H9 (cell line): ENCODE data around the gene TBC1D7. TPM values are rescaled to one million over a fixed set of nuclear protein-coding genes. Genes with fewer than 3 reads are reported as not detected.

ENCODE experiments used
- DNase-seq: peaks from one replicate; pipeline ENCODE4 v3.0.0-alpha.2; 2017
- H2AFZ ChIP-seq: one replicate; pipeline ENCODE4 v1.6.1; 2013; ENCODE audit warnings: mild to moderate bottlenecking, low read length, control low read depth, moderate library complexity
- H2AK5ac ChIP-seq: 2 replicates; pipeline ENCODE4 v1.6.1; 2013; ENCODE audit warnings: low read length, control low read depth, mixed read lengths; ENCODE audit not compliant: insufficient read length
- H2BK120ac ChIP-seq: one replicate; pipeline ENCODE4 v1.6.1; 2013; ENCODE audit warnings: low read depth, mild to moderate bottlenecking, low read length, control low read depth, inconsistent platforms; ENCODE audit not compliant: poor library complexity, severe bottlenecking
- H2BK12ac ChIP-seq: 2 replicates; pipeline ENCODE4 v1.6.1; 2013; ENCODE audit warnings: low read length, control low read depth, mixed read lengths, low read depth; ENCODE audit not compliant: insufficient read length
- H2BK15ac ChIP-seq: 2 replicates; pipeline ENCODE4 v1.6.1; 2013; ENCODE audit warnings: low read depth, low read length, control low read depth
- H2BK20ac ChIP-seq: one replicate; pipeline ENCODE4 v1.6.1; 2013; ENCODE audit warnings: low read depth, mild to moderate bottlenecking, low read length, control low read depth, inconsistent platforms; ENCODE audit not compliant: poor library complexity, severe bottlenecking
- H2BK5ac ChIP-seq: 2 replicates; pipeline ENCODE4 v1.6.1; 2013; ENCODE audit warnings: low read length, control low read depth, mixed read lengths; ENCODE audit not compliant: insufficient read length
- H3K14ac ChIP-seq: 2 replicates; pipeline ENCODE4 v1.6.1; 2013; ENCODE audit warnings: low read length, control low read depth; ENCODE audit not compliant: insufficient read depth
- H3K18ac ChIP-seq: 2 replicates; pipeline ENCODE4 v1.6.1; 2013; ENCODE audit warnings: low read depth, mild to moderate bottlenecking, mixed read lengths, low read length, control low read depth; ENCODE audit not compliant: insufficient read length
- H3K23ac ChIP-seq: 2 replicates; pipeline ENCODE4 v1.6.1; 2013; ENCODE audit warnings: low read length, control low read depth, mixed read lengths, low read depth; ENCODE audit not compliant: insufficient read length
- H3K23me2 ChIP-seq: 2 replicates; pipeline ENCODE4 v1.6.1; 2013; ENCODE audit warnings: low read depth, mild to moderate bottlenecking, mixed read lengths, low read length, control low read depth; ENCODE audit not compliant: insufficient read length, poor library complexity, severe bottlenecking
- H3K27ac ChIP-seq: 2 replicates; pipeline ENCODE4 v1.5.1; 2013; ENCODE audit warnings: low read length, control low read depth, mixed read lengths, low read depth; ENCODE audit not compliant: insufficient read length
- H3K27me3 ChIP-seq: 2 replicates; pipeline ENCODE4 v1.6.1; 2013; ENCODE audit warnings: low read length, control low read depth, inconsistent platforms; ENCODE audit not compliant: insufficient read depth
- H3K4ac ChIP-seq: 2 replicates; pipeline ENCODE4 v1.6.1; 2013; ENCODE audit warnings: low read depth, mild to moderate bottlenecking, control low read depth, inconsistent platforms, low read length, moderate library complexity
- H3K4me1 ChIP-seq: 2 replicates; pipeline ENCODE4 v1.6.1; 2013; ENCODE audit warnings: low read length, control low read depth, inconsistent platforms; ENCODE audit not compliant: insufficient read depth
- H3K4me2 ChIP-seq: 2 replicates; pipeline ENCODE4 v1.6.1; 2013; ENCODE audit warnings: low read length, control low read depth, mixed read lengths; ENCODE audit not compliant: insufficient read length, insufficient read depth
- H3K56ac ChIP-seq: 2 replicates; pipeline ENCODE4 v1.6.1; 2013; ENCODE audit warnings: low read depth, mild to moderate bottlenecking, mixed read lengths, low read length, control low read depth; ENCODE audit not compliant: insufficient read length
- H3K79me1 ChIP-seq: 2 replicates; pipeline ENCODE4 v1.6.1; 2013; ENCODE audit warnings: low read depth, mild to moderate bottlenecking, moderate library complexity, low read length, control low read depth, inconsistent platforms; ENCODE audit not compliant: insufficient read depth, poor library complexity, severe bottlenecking
- H3K79me2 ChIP-seq: 2 replicates; pipeline ENCODE4 v1.6.1; 2013; ENCODE audit warnings: low read length, control low read depth, inconsistent platforms; ENCODE audit not compliant: insufficient read depth
- H3K9ac ChIP-seq: 2 replicates; pipeline ENCODE4 v1.6.1; 2013; ENCODE audit warnings: low read length, control low read depth, mixed read lengths; ENCODE audit not compliant: insufficient read length; ENCODE audit errors: extremely low read depth
- H3K9me3 ChIP-seq: one replicate; pipeline ENCODE4 v1.6.1; 2013; ENCODE audit warnings: low read depth, low read length, inconsistent platforms; ENCODE audit not compliant: control insufficient read depth
- H3T11ph ChIP-seq: one replicate; pipeline ENCODE4 v1.6.1; 2013; ENCODE audit warnings: mild to moderate bottlenecking, low read length, control low read depth, inconsistent platforms
- H4K20me1 ChIP-seq: one replicate; pipeline ENCODE4 v1.6.1; 2013; ENCODE audit not compliant: control insufficient read depth, insufficient read length, insufficient read depth
- H4K5ac ChIP-seq: 2 replicates; pipeline ENCODE4 v1.6.1; 2013; ENCODE audit warnings: low read depth, mild to moderate bottlenecking, mixed read lengths, low read length, control low read depth; ENCODE audit not compliant: insufficient read length
- H4K8ac ChIP-seq: replicated peaks from 2 replicates; pipeline ENCODE4 v1.6.1; 2013; ENCODE audit warnings: low read length, control low read depth, mixed read lengths, low read depth; ENCODE audit not compliant: insufficient read length
- H4K91ac ChIP-seq: 2 replicates; pipeline ENCODE4 v1.6.1; 2013; ENCODE audit warnings: low read depth, mild to moderate bottlenecking, moderate library complexity, mixed read lengths, low read length, control low read depth; ENCODE audit not compliant: insufficient read length
- H3K27ac Mint-ChIP-seq, 3 experiments: 2 replicates in 2 of 3; 3 replicates in 1 of 3; pipeline ENCODE4 v1.8.0; 2020 to 2021; ENCODE audit warnings: mixed read lengths in 3 of 3, mild to moderate bottlenecking in 1 of 3, moderate library complexity in 1 of 3
- H3K27me3 Mint-ChIP-seq: 2 replicates; pipeline ENCODE4 v1.8.0; 2021; ENCODE audit warnings: low read depth, mild to moderate bottlenecking, moderate library complexity, mixed read lengths
- H3K36me3 Mint-ChIP-seq, 3 experiments: 2 replicates in 2 of 3; 3 replicates in 1 of 3; pipeline ENCODE4 v1.8.0; 2020 to 2021; ENCODE audit warnings: low read depth in 3 of 3, mixed read lengths in 3 of 3; ENCODE audit not compliant: insufficient read depth in 1 of 3
- H3K4me1 Mint-ChIP-seq, 2 experiments: 2 replicates each; pipeline ENCODE4 v1.8.0; 2020; ENCODE audit warnings: mixed read lengths in 2 of 2
- H3K4me3 Mint-ChIP-seq, 2 experiments: 2 replicates in 1 of 2; 3 replicates in 1 of 2; pipeline ENCODE4 v1.8.0; 2020 to 2021; ENCODE audit warnings: mild to moderate bottlenecking in 2 of 2, mixed read lengths in 2 of 2, moderate library complexity in 1 of 2
- H3K9me3 Mint-ChIP-seq, 2 experiments: 2 replicates in 1 of 2; 3 replicates in 1 of 2; pipeline ENCODE4 v1.8.0; 2020; ENCODE audit warnings: mild to moderate bottlenecking in 2 of 2, mixed read lengths in 2 of 2, moderate library complexity in 1 of 2
- CTCF ChIP-seq: fragments of 200-600 bp; sonication (generic); conservative IDR thresholded peaks from 3 replicates; pipeline ENCODE4 v1.8.0; 2021; ENCODE audit warnings: antibody characterized with exemption, mild to moderate bottlenecking
- WGBS: extraction: QIAGEN DNeasy Blood & Tissue Kit; methylation state at CpG from one replicate; pipeline ENCODE4 v1.1.7; 2013; ENCODE audit warnings: missing lambda C conversion rate, low lambda C conversion rate, mixed read lengths; ENCODE audit not compliant: insufficient read length; ENCODE audit errors: extremely low coverage; 5-methylcytosine and 5-hydroxymethylcytosine counted together
- total RNA-seq: library from RNA; stranded (reverse); gene quantifications from 2 replicates; pipeline ENCODE4 v1.2.1, GENCODE V29; 2021

TBC1D7 gene
- total RNA-seq, 1 experiment from 2014 or later: 33.9 TPM

GRCh38 chr6:13328875-13329183 is 492 bp upstream of the TBC1D7 start:
- no CpG with 5 or more reads among the region's 2 CpGs for WGBS
- H3K79me1 ChIP-seq: no peaks in the 10 kb centered on the region
- Mint-ChIP-seq H3K27me3 (no peaks in the 10 kb centered on the region), H3K27ac (peak overlapping the region; percentile 93 to 99 (median 98); a peak in 6 of 7 replicates), H3K9me3 (no peaks in the 10 kb centered on the region), H3K4me3 (peak overlapping the region; percentile 92 to 93), H3K4me1 (peaks cover 19 to 22% of the 10 kb centered on the region in 2 experiments), H3K36me3 (peaks cover 10 to 23% (median 21%) of the 10 kb centered on the region in 3 experiments)
- no peak overlapping the region for H3K56ac ChIP-seq
- no peak overlapping the region for H2BK5ac ChIP-seq
- no peak overlapping the region for H2BK20ac ChIP-seq
- H2AFZ ChIP-seq: no peak overlapping the region
- H3K14ac ChIP-seq: peak overlapping the region; percentile 92; the same call in 1 of the 2 replicates
- no peak overlapping the region for H2BK12ac ChIP-seq
- no peaks in the 10 kb centered on the region for H3K9me3 ChIP-seq
- H4K20me1 ChIP-seq: no peaks in the 10 kb centered on the region
- no peak overlapping the region for H3K23ac ChIP-seq
- H3T11ph ChIP-seq: no peak overlapping the region
- no peak overlapping the region for H2AK5ac ChIP-seq
- no peak overlapping the region for H4K91ac ChIP-seq
- no peak for DNase-seq
- peak overlapping the region; percentile 59 for H3K18ac ChIP-seq
- no peaks in the 10 kb centered on the region for H3K79me2 ChIP-seq
- H3K9ac ChIP-seq: peak overlapping the region; percentile 69
- H4K8ac ChIP-seq: no peak overlapping the region
- peaks cover 9% of the 10 kb centered on the region for H3K23me2 ChIP-seq
- peaks cover 3% of the 10 kb centered on the region for H3K4me1 ChIP-seq
- H3K4ac ChIP-seq: no peak overlapping the region
- no peak overlapping the region for H2BK15ac ChIP-seq
- peak overlapping the region; percentile 3 for H4K5ac ChIP-seq
- H3K4me2 ChIP-seq: peak overlapping the region; percentile 85
- H3K27me3 ChIP-seq: no peaks in the 10 kb centered on the region
- no peak overlapping the region for H2BK120ac ChIP-seq
- no peak for TF ChIP-seq CTCF
- H3K27ac ChIP-seq: no peak overlapping the region
